Measurements from ENCODE around the gene DCDC2C. TPM values are rescaled to one million over a fixed set of nuclear protein-coding genes. Genes with fewer than 3 reads are reported as not detected.

Gene DCDC2C
- total RNA-seq, 1 experiment from 2014 or later, result not detected

DNA sequence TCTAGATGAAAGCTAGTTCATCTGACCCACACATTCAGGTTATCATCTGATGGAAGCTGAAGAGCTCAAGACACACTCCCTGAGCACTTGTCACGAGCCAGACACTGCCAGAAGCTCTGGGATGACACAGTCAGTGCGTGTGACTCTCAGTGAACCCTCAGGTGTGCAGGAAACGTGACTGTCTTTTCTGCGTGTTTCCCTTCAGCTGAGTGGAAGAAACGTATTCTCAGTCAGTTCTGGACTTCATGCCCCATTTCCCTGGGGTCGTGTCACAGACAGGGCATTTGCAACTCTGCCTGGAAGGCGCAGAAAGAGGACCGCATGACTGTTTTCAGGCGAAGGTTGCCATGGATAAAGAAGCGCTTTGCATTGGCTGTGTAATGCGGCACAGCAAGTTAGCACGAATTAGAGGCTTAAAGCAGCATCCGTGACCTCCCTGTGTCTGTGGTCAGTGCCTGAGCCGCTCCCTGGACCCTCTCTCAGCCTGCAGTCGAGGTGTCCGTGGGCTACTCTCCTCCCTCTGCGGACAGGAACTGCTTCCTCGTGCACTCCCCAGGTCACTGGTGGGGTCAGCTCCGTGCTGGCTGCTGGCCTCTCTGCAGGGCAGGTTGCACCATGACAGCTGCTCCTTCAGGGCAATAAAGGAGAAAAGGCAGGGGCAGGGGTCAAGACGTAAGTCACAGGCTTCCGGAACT is 48.7 kb upstream of the DCDC2C start:
- in situ Hi-C loops (cut with HindIII; ENCODE audit: low pct_unique_long_range_greater_than_20kb, low sequenced_read_pairs), result no loop called here
- no TSS peak for BruUV-seq (replicated peaks)
- intact Hi-C loops (cut with micrococcal nuclease; ENCODE audit: unreplicated experiment), result loop anchor here (5.0 kb wide), 1 partner anchor 77 kb away; the partner anchor contains the start of gene RPS7
- ATAC-seq (no peak), DNase-seq (ENCODE audit: low read depth, low spot score) (no peak)
- Histone ChIP-seq H3K4me1 (ENCODE audit: control insufficient read depth, insufficient read depth, low read length) (peaks cover 4% of the 10 kb centered on the region), H3K27me3 (ENCODE audit: control insufficient read depth, insufficient read depth, low read length) (no peaks in the 10 kb centered on the region), H3K9me3 (ENCODE audit: control insufficient read depth, insufficient read depth, low read depth, low read length) (no peaks in the 10 kb centered on the region), H3K27ac (ENCODE audit: low read length) (no peak overlapping the region), H3K4me3 (ENCODE audit: low read depth in 2 of 2, low read length in 2 of 2) (no peak overlapping the region), H3K36me3 (ENCODE audit: control insufficient read depth, insufficient read depth, low read length) (no peaks in the 10 kb centered on the region)
- ChIA-PET POLR2A (no interaction called here), CTCF (no interaction called here)
- no peak for TF ChIP-seq CTCF (IDR thresholded peaks at IDR 0.05)
- no peak for TF ChIP-seq SIN3A (IDR thresholded peaks at IDR 0.05; ENCODE audit: borderline replicate concordance, insufficient read depth, low read depth, low read length)
- no peak for TF ChIP-seq REST (IDR thresholded peaks at IDR 0.05; ENCODE audit: insufficient read depth in 1 of 2, low read depth in 2 of 2, low read length in 1 of 2)
- TF ChIP-seq POLR2AphosphoS5 (IDR thresholded peaks at IDR 0.05; ENCODE audit: low read depth, low read length), result no peak
- TF ChIP-seq TCF7L2 (IDR thresholded peaks at IDR 0.05; ENCODE audit: low read depth, low read length), result no peak

DNA sequence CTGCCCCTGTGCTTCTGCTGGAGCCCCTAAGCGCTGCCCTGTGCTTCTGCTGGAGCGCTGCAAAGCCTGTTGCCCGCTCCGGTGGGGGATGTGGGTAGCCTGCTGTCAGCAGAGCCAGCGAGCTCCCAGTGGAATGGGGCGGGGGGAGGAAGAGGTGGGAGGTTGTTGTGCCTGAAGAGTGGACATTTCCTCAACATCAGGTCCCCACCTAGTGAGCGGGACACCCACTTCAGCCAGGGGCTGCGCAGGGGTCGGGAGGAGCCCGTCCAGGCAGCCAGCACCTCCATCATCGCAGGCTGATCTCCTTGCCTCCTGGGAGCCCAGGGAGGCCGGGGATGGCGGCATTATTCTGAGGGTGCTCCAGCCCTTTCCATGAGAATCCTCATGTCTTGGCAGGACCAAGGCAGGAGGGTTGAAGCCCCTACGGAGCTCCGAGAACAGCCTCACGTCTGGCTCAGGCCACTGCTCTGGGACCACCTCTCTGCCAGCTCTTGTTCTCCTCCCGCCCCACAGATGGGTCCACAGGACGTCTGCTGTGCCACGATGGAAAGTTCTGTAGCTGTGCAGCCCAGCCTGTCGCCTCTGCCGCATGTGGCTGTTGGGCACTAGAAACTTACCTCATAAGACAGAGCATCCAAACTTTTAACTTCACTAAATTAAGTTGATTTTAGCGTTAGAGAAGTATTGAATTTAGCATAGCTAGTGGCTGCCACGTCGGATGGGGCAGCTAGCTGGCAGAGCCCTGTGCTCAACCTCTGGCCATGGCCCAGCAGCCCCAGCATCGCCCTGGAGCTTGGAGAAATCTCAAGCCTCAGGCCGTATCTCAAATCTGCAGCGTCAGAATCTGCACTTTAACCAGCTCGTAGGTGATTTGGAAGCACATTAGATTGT is 47.3 kb upstream of the DCDC2C start:
- TF ChIP-seq SIN3A (IDR thresholded peaks at IDR 0.05; ENCODE audit: borderline replicate concordance, insufficient read depth, low read depth, low read length), result no peak
- no peak for TF ChIP-seq CTCF (IDR thresholded peaks at IDR 0.05)
- TF ChIP-seq POLR2AphosphoS5 (IDR thresholded peaks at IDR 0.05; ENCODE audit: low read depth, low read length), result no peak
- Histone ChIP-seq H3K36me3 (ENCODE audit: control insufficient read depth, insufficient read depth, low read length) (no peaks in the 10 kb centered on the region), H3K4me3 (ENCODE audit: low read depth in 2 of 2, low read length in 2 of 2) (no peak overlapping the region), H3K27me3 (ENCODE audit: control insufficient read depth, insufficient read depth, low read length) (no peaks in the 10 kb centered on the region), H3K9me3 (ENCODE audit: control insufficient read depth, insufficient read depth, low read depth, low read length) (no peaks in the 10 kb centered on the region), H3K4me1 (ENCODE audit: control insufficient read depth, insufficient read depth, low read length) (no peaks in the 10 kb centered on the region), H3K27ac (ENCODE audit: low read length) (no peak overlapping the region)
- no peak for ATAC-seq
- no TSS peak for BruUV-seq (replicated peaks)
- ChIA-PET POLR2A (no interaction called here), CTCF (no interaction called here)
- in situ Hi-C loops (cut with HindIII; ENCODE audit: low pct_unique_long_range_greater_than_20kb, low sequenced_read_pairs) (no loop called here), intact Hi-C loops (cut with micrococcal nuclease; ENCODE audit: unreplicated experiment) (no loop called here)
- no peak for DNase-seq (ENCODE audit: low read depth, low spot score)

All from Panc1 (cell line).